Keratinocyte (primary cell): ENCODE results near the gene CCBE1. TPM values are rescaled to one million over a fixed set of nuclear protein-coding genes. Genes with fewer than 3 reads are reported as not detected.

Source experiments
- DNase-seq: peaks from one replicate; pipeline ENCODE4 v3.0.0-alpha.2; 2011; ENCODE audit warnings: low read depth, missing footprints, low spot score
- FAIRE-seq: peaks from 2 replicates; lab custom pipeline; 2011; peaks lifted over from hg19 to GRCh38; lab: Jason Lieb, UNC
- H2AFZ ChIP-seq: 2 replicates; pipeline ENCODE4 v1.6.0; 2012; ENCODE audit warnings: low read length, control low read depth, inconsistent platforms; ENCODE audit not compliant: control insufficient read depth
- H3K27ac ChIP-seq: 2 replicates; pipeline ENCODE4 v1.5.1; 2011; ENCODE audit warnings: low read length; ENCODE audit not compliant: control insufficient read depth, insufficient read depth
- H3K27me3 ChIP-seq: 3 replicates; pipeline ENCODE4 v1.6.0; 2011; ENCODE audit warnings: low read length; ENCODE audit not compliant: control insufficient read depth, insufficient read depth; ENCODE audit errors: extremely low read depth
- H3K36me3 ChIP-seq, 2 experiments: 2 replicates in 1 of 2; 3 replicates in 1 of 2; pipeline ENCODE4 v1.5.1; 2011; ENCODE audit warnings: low read length in 2 of 2, mild to moderate bottlenecking in 1 of 2; ENCODE audit not compliant: control insufficient read depth in 2 of 2, insufficient read depth in 2 of 2; ENCODE audit errors: extremely low read depth in 1 of 2
- H3K4me1 ChIP-seq: 3 replicates; pipeline ENCODE4 v1.5.1; 2011; ENCODE audit warnings: low read length; ENCODE audit not compliant: control insufficient read depth, insufficient read depth; ENCODE audit errors: extremely low read depth
- H3K4me2 ChIP-seq: 3 replicates; pipeline ENCODE4 v1.6.0; 2011; ENCODE audit warnings: low read depth, low read length; ENCODE audit not compliant: control insufficient read depth, insufficient read depth; ENCODE audit errors: extremely low read depth
- H3K4me3 ChIP-seq, 3 experiments: fragments of 200-600 bp in 1 of 3; sonication (generic) in 1 of 3; 2 replicates in 2 of 3; 3 replicates in 1 of 3; pipeline ENCODE4 v1.5.1; 2011 to 2016; ENCODE audit warnings: low read length in 3 of 3, mild to moderate bottlenecking in 3 of 3, control low read depth in 2 of 3, inconsistent platforms in 1 of 3, low read depth in 1 of 3, mixed read lengths in 1 of 3, mixed run types in 1 of 3, moderate library complexity in 1 of 3; ENCODE audit not compliant: control insufficient read depth in 2 of 3, insufficient read depth in 2 of 3; ENCODE audit errors: extremely low read depth in 1 of 3
- H3K79me2 ChIP-seq: 2 replicates; pipeline ENCODE4 v1.6.0; 2012; ENCODE audit warnings: low read length; ENCODE audit not compliant: control insufficient read depth, insufficient read depth
- H3K9ac ChIP-seq: 3 replicates; pipeline ENCODE4 v1.6.0; 2011; ENCODE audit warnings: low read length; ENCODE audit not compliant: control insufficient read depth, insufficient read depth; ENCODE audit errors: extremely low read depth
- H3K9me1 ChIP-seq: 3 replicates; pipeline ENCODE4 v1.6.0; 2011; ENCODE audit warnings: low read length; ENCODE audit not compliant: control insufficient read depth, insufficient read depth; ENCODE audit errors: extremely low read depth
- H3K9me3 ChIP-seq: 2 replicates; pipeline ENCODE4 v1.5.1; 2012; ENCODE audit warnings: low read depth, low read length; ENCODE audit not compliant: control insufficient read depth
- H4K20me1 ChIP-seq: 3 replicates; pipeline ENCODE4 v1.6.0; 2011; ENCODE audit warnings: low read length; ENCODE audit not compliant: control insufficient read depth, insufficient read depth; ENCODE audit errors: extremely low read depth
- EZH2 ChIP-seq: IDR thresholded peaks from one replicate; pipeline ENCODE4 v1.6.1; 2012; ENCODE audit warnings: inconsistent platforms, mild to moderate bottlenecking, low read length, moderate library complexity
- dilution Hi-C: fragments of 300-500 bp; cut with MboI; formaldehyde crosslinking; loops from one replicate; pipeline ENCODE4 v1.7.0; 2020; ENCODE audit warnings: low sequenced_read_pairs; ENCODE audit not compliant: extremely low pct_ligation_motif_present
- polyA plus RNA-seq, 5 experiments: library from polyadenylated mRNA; depleted of rRNA in 3 of 5; stranded (reverse) in 3 of 5; stranded (forward) in 1 of 5; unstranded in 1 of 5; fragments of >200 nt; gene quantifications; 1 replicate in 1 of 5; 2 replicates in 3 of 5; 3 replicates in 1 of 5; pipeline versions ENCODE4 v1.2.1 to v1.2.3, GENCODE V29; 2011 to 2012; ENCODE audit warnings: missing spikeins in 2 of 5, low read depth in 1 of 5, low replicate concordance in 1 of 5
- TF ChIP-seq, protein P1 (sequence below), 3 experiments: IDR thresholded peaks in 1 of 3; conservative IDR thresholded peaks in 1 of 3; optimal IDR thresholded peaks in 1 of 3; 2 replicates in 2 of 3; 3 replicates in 1 of 3; pipeline versions ENCODE3 to v1.5.1; 2011; ENCODE audit warnings: low read length in 3 of 3, mild to moderate bottlenecking in 3 of 3, moderate library complexity in 2 of 3, control low read depth in 1 of 3, inconsistent platforms in 1 of 3; ENCODE audit not compliant: insufficient read depth in 2 of 3; ENCODE audit errors: extremely low read depth in 1 of 3

CCBE1 gene
- polyA plus RNA-seq, 1 donor (not counting 4 experiments of a cell fraction or from before 2014, with no cell fraction given): 20.1 TPM

DNA sequence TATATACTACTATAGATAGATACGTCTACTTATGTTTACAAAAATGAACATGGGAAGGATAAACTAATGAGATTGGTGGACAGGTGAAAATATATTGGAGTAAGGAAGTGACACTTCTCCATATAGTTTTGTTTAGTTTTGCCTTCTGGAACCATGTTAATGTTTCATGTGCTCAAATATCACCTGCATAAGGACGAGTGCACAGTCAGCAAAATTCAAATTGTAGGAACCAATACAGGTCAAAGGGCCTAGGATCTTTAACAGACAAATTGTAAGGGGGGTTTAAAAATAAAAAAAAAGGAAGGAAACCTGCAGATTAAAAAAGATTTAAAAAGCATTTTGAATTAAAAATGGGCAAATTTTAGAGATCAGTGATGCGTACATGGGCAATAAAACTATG is 104.6 kb downstream of the CCBE1 start:
- no peak overlapping the region for H3K4me2 ChIP-seq
- no peaks in the 10 kb centered on the region for H3K79me2 ChIP-seq
- dilution Hi-C loops: no loop called here
- no peaks in the 10 kb centered on the region for H3K9me1 ChIP-seq
- no peak overlapping the region for H3K27ac ChIP-seq
- no peaks in the 10 kb centered on the region for H3K9me3 ChIP-seq
- no peak overlapping the region for H3K4me3 ChIP-seq
- H3K27me3 ChIP-seq: no peaks in the 10 kb centered on the region
- H2AFZ ChIP-seq: no peak overlapping the region
- TF ChIP-seq EZH2: no peak
- TF ChIP-seq, protein P1, sequence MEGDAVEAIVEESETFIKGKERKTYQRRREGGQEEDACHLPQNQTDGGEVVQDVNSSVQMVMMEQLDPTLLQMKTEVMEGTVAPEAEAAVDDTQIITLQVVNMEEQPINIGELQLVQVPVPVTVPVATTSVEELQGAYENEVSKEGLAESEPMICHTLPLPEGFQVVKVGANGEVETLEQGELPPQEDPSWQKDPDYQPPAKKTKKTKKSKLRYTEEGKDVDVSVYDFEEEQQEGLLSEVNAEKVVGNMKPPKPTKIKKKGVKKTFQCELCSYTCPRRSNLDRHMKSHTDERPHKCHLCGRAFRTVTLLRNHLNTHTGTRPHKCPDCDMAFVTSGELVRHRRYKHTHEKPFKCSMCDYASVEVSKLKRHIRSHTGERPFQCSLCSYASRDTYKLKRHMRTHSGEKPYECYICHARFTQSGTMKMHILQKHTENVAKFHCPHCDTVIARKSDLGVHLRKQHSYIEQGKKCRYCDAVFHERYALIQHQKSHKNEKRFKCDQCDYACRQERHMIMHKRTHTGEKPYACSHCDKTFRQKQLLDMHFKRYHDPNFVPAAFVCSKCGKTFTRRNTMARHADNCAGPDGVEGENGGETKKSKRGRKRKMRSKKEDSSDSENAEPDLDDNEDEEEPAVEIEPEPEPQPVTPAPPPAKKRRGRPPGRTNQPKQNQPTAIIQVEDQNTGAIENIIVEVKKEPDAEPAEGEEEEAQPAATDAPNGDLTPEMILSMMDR (optimal IDR thresholded peaks at IDR 0.05 in 1 of 3, IDR thresholded peaks at IDR 0.05 in 1 of 3, conservative IDR thresholded peaks at IDR 0.05 in 1 of 3; ENCODE audit: extremely low read depth in 1 of 3, insufficient read depth in 2 of 3, low read length in 3 of 3): no peak
- no peaks in the 10 kb centered on the region for H3K4me1 ChIP-seq
- H4K20me1 ChIP-seq: no peaks in the 10 kb centered on the region
- H3K9ac ChIP-seq: no peak overlapping the region
- no peak for DNase-seq
- FAIRE-seq: no peak
- H3K36me3 ChIP-seq: no peaks in the 10 kb centered on the region

DNA sequence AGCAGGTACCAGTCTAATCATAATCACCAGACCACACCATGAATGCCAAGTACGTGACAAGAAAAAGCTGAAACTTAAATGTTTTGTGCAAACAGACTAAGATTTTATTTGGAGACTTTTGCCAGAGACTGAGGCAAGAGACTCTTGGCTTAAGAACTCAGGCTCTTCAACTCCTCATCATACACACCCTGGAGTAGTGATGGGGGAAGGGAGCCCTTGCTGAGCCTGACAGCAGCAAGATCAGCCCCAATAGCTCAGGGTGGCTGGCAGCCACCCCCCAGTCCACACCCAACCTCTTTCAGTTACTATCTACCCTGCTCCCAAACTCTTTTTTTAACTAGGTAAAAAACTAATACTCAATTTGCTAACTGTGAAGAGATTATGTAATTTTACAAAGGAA is 114.8 kb downstream of the CCBE1 start:
- H3K4me2 ChIP-seq: no peak overlapping the region
- TF ChIP-seq EZH2: no peak
- TF ChIP-seq, protein P1 (optimal IDR thresholded peaks at IDR 0.05 in 1 of 3, IDR thresholded peaks at IDR 0.05 in 1 of 3, conservative IDR thresholded peaks at IDR 0.05 in 1 of 3; ENCODE audit: extremely low read depth in 1 of 3, insufficient read depth in 2 of 3, low read length in 3 of 3): no peak
- H3K9me1 ChIP-seq: no peaks in the 10 kb centered on the region
- no peaks in the 10 kb centered on the region for H3K27me3 ChIP-seq
- no peaks in the 10 kb centered on the region for H3K79me2 ChIP-seq
- H3K4me3 ChIP-seq: no peak overlapping the region
- H3K9me3 ChIP-seq: no peaks in the 10 kb centered on the region
- H4K20me1 ChIP-seq: no peaks in the 10 kb centered on the region
- H3K27ac ChIP-seq: no peak overlapping the region
- no peaks in the 10 kb centered on the region for H3K4me1 ChIP-seq
- H3K9ac ChIP-seq: no peak overlapping the region
- dilution Hi-C loops: no loop called here
- no peak overlapping the region for H2AFZ ChIP-seq
- H3K36me3 ChIP-seq: no peaks in the 10 kb centered on the region
- no peak for DNase-seq
- FAIRE-seq: no peak
